ENCODE results near the gene KRT17. TPM values are rescaled to one million over a fixed set of nuclear protein-coding genes. Genes with fewer than 3 reads are reported as not detected.
A peak's percentile ranks its signal among the peaks of the same experiment; 100 is the strongest.

KRT17 gene
- total RNA-seq, 1 donor from 2014 or later = not detected

DNA sequence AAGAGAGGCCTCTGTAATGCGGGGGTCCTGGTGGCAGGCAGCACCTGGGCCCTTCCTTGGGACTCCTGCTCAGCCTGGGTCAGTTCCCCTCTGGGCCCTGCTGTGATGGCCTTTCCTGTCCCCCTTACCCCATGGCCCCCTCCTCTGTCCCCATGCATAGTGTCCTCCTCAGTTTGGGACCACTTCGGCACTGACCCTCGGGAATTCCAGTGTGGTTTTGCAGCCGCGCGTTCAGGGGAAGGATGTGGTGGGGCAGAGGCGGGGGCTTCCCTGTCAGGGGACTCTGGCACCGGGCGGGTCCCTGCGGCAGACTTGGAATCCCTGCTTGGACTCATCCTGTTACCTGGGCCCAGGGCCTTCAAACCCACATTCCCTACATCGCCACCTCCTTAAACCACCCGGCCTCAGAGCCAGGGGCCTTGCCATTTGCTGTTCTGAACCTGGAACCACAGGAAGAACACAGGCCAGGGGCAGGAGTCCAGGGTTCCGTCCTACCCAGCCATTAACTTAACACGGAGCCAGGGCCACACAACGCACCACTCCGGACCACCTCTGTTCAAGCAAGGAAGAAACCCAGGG, 32.9 kb upstream of the KRT17 start:
- H3K27ac Mint-ChIP-seq = peak overlapping the region; percentile 74
- DNase-seq (ENCODE audit: low spot score) = no peak
- H3K4me3 Mint-ChIP-seq = no peak overlapping the region

DNA sequence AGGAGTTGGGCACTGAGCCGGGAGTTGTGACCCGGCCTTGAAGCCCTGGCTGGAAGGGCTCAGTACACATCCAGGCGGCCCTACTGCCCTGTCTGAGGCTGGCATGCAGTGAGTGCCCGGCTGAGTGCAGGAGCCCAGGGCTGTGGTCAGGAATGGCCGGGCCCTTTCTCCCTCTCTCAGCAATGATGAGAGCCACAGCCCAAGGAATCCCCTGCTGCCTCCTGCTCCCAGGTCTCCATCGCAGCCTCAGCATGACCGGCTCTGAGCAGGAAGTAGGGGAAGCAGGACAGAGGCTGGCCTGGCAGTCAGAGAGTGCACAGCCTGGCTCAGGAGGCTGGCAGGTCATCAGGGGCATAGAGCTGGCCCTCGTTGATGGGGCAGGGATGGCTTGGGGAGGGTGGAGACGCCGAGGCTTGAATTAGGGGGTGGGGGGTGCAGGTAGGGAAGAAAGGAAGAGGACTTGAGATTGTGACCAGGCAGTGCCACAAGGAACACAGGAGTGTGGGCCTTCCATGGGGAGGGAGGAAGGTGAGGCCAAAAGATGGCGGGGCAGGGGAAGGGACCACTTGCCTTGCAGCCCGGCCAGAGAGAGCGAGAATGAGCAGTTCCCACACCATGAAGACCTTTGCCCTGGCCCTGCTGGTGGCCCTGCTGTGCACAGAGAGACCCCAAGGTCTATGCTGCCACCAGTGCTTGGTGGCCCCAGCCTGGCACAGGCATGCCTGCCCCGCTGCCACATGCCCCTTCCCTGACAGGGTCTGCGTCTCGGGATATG, 32.1 kb upstream of the KRT17 start:
- H3K9me3 Mint-ChIP-seq = no peaks in the 10 kb centered on the region
- DNase-seq (ENCODE audit: low spot score) = no peak
- peaks cover 5% of the 10 kb centered on the region for H3K4me1 Mint-ChIP-seq
- no peaks in the 10 kb centered on the region for H3F3A ChIP-seq (ENCODE audit: low read depth)
- H3K4me1 ChIP-seq = peaks cover 13% of the 10 kb centered on the region
- no peak overlapping the region for H3K9ac ChIP-seq
- TF ChIP-seq EZH2phosphoT487 (IDR thresholded peaks at IDR 0.05) (no peak), EZH2 (IDR thresholded peaks at IDR 0.05) (no peak)
- TF ChIP-seq, protein P1, sequence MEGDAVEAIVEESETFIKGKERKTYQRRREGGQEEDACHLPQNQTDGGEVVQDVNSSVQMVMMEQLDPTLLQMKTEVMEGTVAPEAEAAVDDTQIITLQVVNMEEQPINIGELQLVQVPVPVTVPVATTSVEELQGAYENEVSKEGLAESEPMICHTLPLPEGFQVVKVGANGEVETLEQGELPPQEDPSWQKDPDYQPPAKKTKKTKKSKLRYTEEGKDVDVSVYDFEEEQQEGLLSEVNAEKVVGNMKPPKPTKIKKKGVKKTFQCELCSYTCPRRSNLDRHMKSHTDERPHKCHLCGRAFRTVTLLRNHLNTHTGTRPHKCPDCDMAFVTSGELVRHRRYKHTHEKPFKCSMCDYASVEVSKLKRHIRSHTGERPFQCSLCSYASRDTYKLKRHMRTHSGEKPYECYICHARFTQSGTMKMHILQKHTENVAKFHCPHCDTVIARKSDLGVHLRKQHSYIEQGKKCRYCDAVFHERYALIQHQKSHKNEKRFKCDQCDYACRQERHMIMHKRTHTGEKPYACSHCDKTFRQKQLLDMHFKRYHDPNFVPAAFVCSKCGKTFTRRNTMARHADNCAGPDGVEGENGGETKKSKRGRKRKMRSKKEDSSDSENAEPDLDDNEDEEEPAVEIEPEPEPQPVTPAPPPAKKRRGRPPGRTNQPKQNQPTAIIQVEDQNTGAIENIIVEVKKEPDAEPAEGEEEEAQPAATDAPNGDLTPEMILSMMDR (IDR thresholded peaks at IDR 0.05) = no peak
- no peak overlapping the region for H3K4me3 ChIP-seq
- peak overlapping the region; percentile 74 for H3K27ac Mint-ChIP-seq
- H3K27me3 Mint-ChIP-seq (ENCODE audit: insufficient read depth, low read depth) = peaks cover 14% of the 10 kb centered on the region
- H3K27ac ChIP-seq = no peak overlapping the region
- peak overlapping the region; percentile 7 for H3K4me2 ChIP-seq
- no peaks in the 10 kb centered on the region for H3K27me3 ChIP-seq
- H2AFZ ChIP-seq (replicated peaks) = peak overlapping the region; percentile 89
- no peaks in the 10 kb centered on the region for H3K9me3 ChIP-seq (ENCODE audit: low read depth)
- H4K20me1 ChIP-seq (ENCODE audit: low read depth) = no peaks in the 10 kb centered on the region
- no peaks in the 10 kb centered on the region for H3K79me2 ChIP-seq (ENCODE audit: low read depth)
- H3K4me3 Mint-ChIP-seq = no peak overlapping the region
- H3K36me3 Mint-ChIP-seq = no peaks in the 10 kb centered on the region
- no peaks in the 10 kb centered on the region for H3K36me3 ChIP-seq

More for the DNA sequence above, 32.9 kb upstream of the KRT17 start:
- no peak for TF ChIP-seq EZH2 (IDR thresholded peaks at IDR 0.05)
- no peak for TF ChIP-seq EZH2phosphoT487 (IDR thresholded peaks at IDR 0.05)
- TF ChIP-seq, protein P1 (IDR thresholded peaks at IDR 0.05) = no peak
- H3K9me3 ChIP-seq (ENCODE audit: low read depth) = no peaks in the 10 kb centered on the region
- H3K4me3 ChIP-seq = no peak overlapping the region
- no peaks in the 10 kb centered on the region for H4K20me1 ChIP-seq (ENCODE audit: low read depth)
- H2AFZ ChIP-seq (replicated peaks) = no peak overlapping the region
- peaks cover 5% of the 10 kb centered on the region for H3K4me1 Mint-ChIP-seq
- H3K79me2 ChIP-seq (ENCODE audit: low read depth) = no peaks in the 10 kb centered on the region
- H3K27ac ChIP-seq = no peak overlapping the region
- no peaks in the 10 kb centered on the region for H3K9me3 Mint-ChIP-seq
- H3K36me3 Mint-ChIP-seq = no peaks in the 10 kb centered on the region
- no peaks in the 10 kb centered on the region for H3K27me3 ChIP-seq
- H3K4me1 ChIP-seq = peaks cover 13% of the 10 kb centered on the region
- peaks cover 9% of the 10 kb centered on the region for H3K27me3 Mint-ChIP-seq (ENCODE audit: insufficient read depth, low read depth)
- no peaks in the 10 kb centered on the region for H3K36me3 ChIP-seq
- no peaks in the 10 kb centered on the region for H3F3A ChIP-seq (ENCODE audit: low read depth)
- H3K9ac ChIP-seq = no peak overlapping the region
- no peak overlapping the region for H3K4me2 ChIP-seq

DNA sequence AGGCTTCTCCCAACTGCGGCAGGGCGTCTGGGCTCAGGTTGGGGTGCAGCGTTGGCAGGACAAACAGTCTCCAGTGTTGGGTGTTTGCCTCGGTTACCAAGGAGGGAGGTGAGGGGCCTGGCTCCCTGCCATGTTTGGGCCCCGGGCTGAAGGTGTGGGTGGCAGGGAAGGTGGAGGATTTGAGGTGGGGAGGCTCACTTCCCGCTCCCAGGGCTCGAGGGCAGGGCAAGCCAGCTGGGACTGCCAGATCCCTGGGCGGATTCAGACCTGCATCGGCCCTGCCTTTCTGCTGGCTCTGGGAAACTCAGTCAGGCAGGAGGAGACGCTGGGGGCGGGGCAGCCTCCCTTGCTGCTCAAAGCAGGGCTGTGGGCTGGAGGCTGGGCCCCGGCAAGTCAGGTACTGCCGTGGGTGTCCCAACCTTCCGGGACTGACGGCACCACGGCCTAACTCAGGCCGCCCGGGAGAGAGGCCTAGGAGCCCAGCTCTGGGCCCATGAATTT, 31.3 kb upstream of the KRT17 start:
- no peaks in the 10 kb centered on the region for H3K9me3 Mint-ChIP-seq
- H3K4me1 Mint-ChIP-seq = peaks cover 5% of the 10 kb centered on the region
- peaks cover 13% of the 10 kb centered on the region for H3K4me1 ChIP-seq
- peaks cover 13% of the 10 kb centered on the region for H3K27me3 Mint-ChIP-seq (ENCODE audit: insufficient read depth, low read depth)
- H3K27me3 ChIP-seq = no peaks in the 10 kb centered on the region
- TF ChIP-seq EZH2 (IDR thresholded peaks at IDR 0.05) = no peak
- TF ChIP-seq, protein P1 (IDR thresholded peaks at IDR 0.05) = no peak
- TF ChIP-seq EZH2phosphoT487 (IDR thresholded peaks at IDR 0.05) = no peak
- no peaks in the 10 kb centered on the region for H3K36me3 Mint-ChIP-seq
- H4K20me1 ChIP-seq (ENCODE audit: low read depth) = no peaks in the 10 kb centered on the region
- H3K27ac ChIP-seq = no peak overlapping the region
- H3K4me3 Mint-ChIP-seq = no peak overlapping the region
- peak; percentile 71 for DNase-seq (ENCODE audit: low spot score)
- H2AFZ ChIP-seq (replicated peaks) = peak overlapping the region; percentile 89
- no peaks in the 10 kb centered on the region for H3K79me2 ChIP-seq (ENCODE audit: low read depth)
- no peaks in the 10 kb centered on the region for H3F3A ChIP-seq (ENCODE audit: low read depth)
- peak overlapping the region; percentile 7 for H3K4me2 ChIP-seq
- H3K4me3 ChIP-seq = no peak overlapping the region
- no peak overlapping the region for H3K9ac ChIP-seq
- H3K9me3 ChIP-seq (ENCODE audit: low read depth) = no peaks in the 10 kb centered on the region
- peak overlapping the region; percentile 76 for H3K27ac Mint-ChIP-seq
- H3K36me3 ChIP-seq = no peaks in the 10 kb centered on the region

Measured in neural progenitor cell (in vitro differentiated cells).